Upper lobe of right lung (tissue), 1 donor: ENCODE results near the gene ZNF385D. TPM values are rescaled to one million over a fixed set of nuclear protein-coding genes. Genes with fewer than 3 reads are reported as not detected.

Source experiments
- ATAC-seq: fragments of 200-7000 bp; cut with Tn5 transposase; one replicate; pipeline ENCODE4 v1.9.1; 2020; ENCODE audit warnings: mild to moderate bottlenecking, moderate library complexity
- DNase-seq: peaks from one replicate; pipeline ENCODE4 v3.0.0-alpha.2; 2020
- H3K27ac ChIP-seq: fragments of 200-600 bp; one replicate; pipeline ENCODE4 v1.8.0; 2022
- H3K27me3 ChIP-seq: fragments of 200-600 bp; one replicate; pipeline ENCODE4 v1.8.0; 2022; ENCODE audit warnings: mild to moderate bottlenecking
- H3K36me3 ChIP-seq: fragments of 200-600 bp; one replicate; pipeline ENCODE4 v1.8.0; 2022
- H3K4me1 ChIP-seq: fragments of 200-600 bp; one replicate; pipeline ENCODE4 v1.8.0; 2022
- H3K4me3 ChIP-seq: fragments of 200-600 bp; one replicate; pipeline ENCODE4 v1.8.0; 2022; ENCODE audit warnings: mild to moderate bottlenecking
- H3K9me3 ChIP-seq: fragments of 200-600 bp; one replicate; pipeline ENCODE4 v1.8.0; 2022
- CTCF ChIP-seq: fragments of 200-600 bp; IDR thresholded peaks from one replicate; pipeline ENCODE4 v1.8.0; 2022; ENCODE audit warnings: antibody characterized with exemption
- intact Hi-C: fragments of 100-400 bp; cut with DNase I; formaldehyde crosslinking; loops from one replicate; pipeline ENCODE4 v1.11.0; 2022
- total RNA-seq: library from RNA; stranded (reverse); fragmentation: NEBNext Ultra II Directional; extraction: Animal tissue kit (Norgen Biotek cat#: 25700); gene quantifications from one replicate; pipeline ENCODE4 v1.2.1, GENCODE V29; 2021
- donor health status: DM: no; HTN: yes; CAD: no; lungs with severe emphysema.

ZNF385D gene
- total RNA-seq, 1 donor from 2014 or later = 9.4 TPM

- no peak for ATAC-seq
- intact Hi-C loops = no loop called here
- no peak for TF ChIP-seq CTCF
- Histone ChIP-seq H3K27me3 (no peaks in the 10 kb centered on the region), H3K4me3 (no peak overlapping the region), H3K27ac (no peak overlapping the region), H3K36me3 (no peaks in the 10 kb centered on the region), H3K4me1 (no peaks in the 10 kb centered on the region), H3K9me3 (no peaks in the 10 kb centered on the region)
- no peak for DNase-seq
These were observed 222.6 kb downstream of the ZNF385D start for GRCh38 chr3:21528291-21528995.

- ATAC-seq (no peak), DNase-seq (no peak)
- TF ChIP-seq CTCF = no peak
- Histone ChIP-seq H3K27me3 (no peaks in the 10 kb centered on the region), H3K36me3 (no peaks in the 10 kb centered on the region), H3K27ac (no peak overlapping the region), H3K4me1 (no peaks in the 10 kb centered on the region), H3K9me3 (no peaks in the 10 kb centered on the region), H3K4me3 (no peak overlapping the region)
- intact Hi-C loops = no loop called here
These were observed 224.5 kb downstream of the ZNF385D start for GRCh38 chr3:21526461-21526860.

GRCh38 chr3:21524133-21524532 is 226.9 kb downstream of the ZNF385D start:
- TF ChIP-seq CTCF = no peak

GRCh38 chr3:21520106-21520963 is 230.7 kb downstream of the ZNF385D start:
- intact Hi-C loops = no loop called here
- H3K4me1 ChIP-seq = no peaks in the 10 kb centered on the region
- no peak for TF ChIP-seq CTCF
- DNase-seq = no peak
- no peaks in the 10 kb centered on the region for H3K9me3 ChIP-seq
- H3K27ac ChIP-seq = no peak overlapping the region
- no peak overlapping the region for H3K4me3 ChIP-seq
- no peaks in the 10 kb centered on the region for H3K27me3 ChIP-seq
- no peak for ATAC-seq
- no peaks in the 10 kb centered on the region for H3K36me3 ChIP-seq

More at GRCh38 chr3:21524133-21524532, 226.9 kb downstream of the ZNF385D start:
- H3K4me3 ChIP-seq = no peak overlapping the region
- H3K9me3 ChIP-seq = no peaks in the 10 kb centered on the region
- no peak overlapping the region for H3K27ac ChIP-seq
- H3K36me3 ChIP-seq = no peaks in the 10 kb centered on the region
- ATAC-seq (no peak), DNase-seq (no peak)
- intact Hi-C loops = no loop called here
- no peaks in the 10 kb centered on the region for H3K4me1 ChIP-seq
- no peaks in the 10 kb centered on the region for H3K27me3 ChIP-seq

- DNase-seq = no peak
- H3K36me3 ChIP-seq = no peaks in the 10 kb centered on the region
- H3K4me3 ChIP-seq = no peak overlapping the region
- H3K9me3 ChIP-seq = no peaks in the 10 kb centered on the region
- no peak overlapping the region for H3K27ac ChIP-seq
- no peak for TF ChIP-seq CTCF
- H3K4me1 ChIP-seq = no peaks in the 10 kb centered on the region
- intact Hi-C loops = no loop called here
- no peaks in the 10 kb centered on the region for H3K27me3 ChIP-seq
- no peak for ATAC-seq
These were observed 233.8 kb downstream of the ZNF385D start for GRCh38 chr3:21517184-21517583.
